GM18511 (cell line): Measurements from ENCODE around the gene APP.
"Not testable (repeated sequence)": the region's sequence is repeated elsewhere in the genome, so short reads cannot be mapped to it uniquely, and the experiment has no call there.

ENCODE experiments used
- ATAC-seq: cut with Tn5 transposase; IDR thresholded peaks from one replicate; pipeline ENCODE4 v1.9.1; 2021; ENCODE audit warnings: mild to moderate bottlenecking, moderate library complexity; ENCODE audit not compliant: unreplicated experiment

The APP gene

GRCh38 chr21:26028183-26028582 is 142.4 kb downstream of the APP start:
- no peak for ATAC-seq

DNA sequence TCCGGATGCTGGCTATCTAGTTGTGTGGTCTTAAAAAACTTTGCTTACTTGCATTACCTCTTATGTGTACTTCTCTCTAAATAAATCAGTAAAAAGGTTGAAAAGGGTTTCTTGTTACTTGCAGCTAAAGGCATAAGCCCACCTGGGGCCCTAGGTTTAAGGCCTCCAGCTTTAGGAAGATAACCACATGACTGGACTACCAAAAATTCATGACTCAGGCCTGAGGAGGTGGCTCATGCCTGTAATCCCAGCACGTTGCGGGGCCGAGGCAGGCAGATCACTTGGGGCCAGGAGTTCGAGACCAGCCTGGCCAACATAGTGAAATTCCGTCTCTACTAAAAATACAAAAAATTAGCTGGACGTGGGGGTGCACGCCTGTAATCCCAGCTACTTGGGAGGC is 142.9 kb downstream of the APP start:
- ATAC-seq = no peak

- ATAC-seq = no peak
Measured at GRCh38 chr21:26025536-26026512, 144.7 kb downstream of the APP start.

DNA sequence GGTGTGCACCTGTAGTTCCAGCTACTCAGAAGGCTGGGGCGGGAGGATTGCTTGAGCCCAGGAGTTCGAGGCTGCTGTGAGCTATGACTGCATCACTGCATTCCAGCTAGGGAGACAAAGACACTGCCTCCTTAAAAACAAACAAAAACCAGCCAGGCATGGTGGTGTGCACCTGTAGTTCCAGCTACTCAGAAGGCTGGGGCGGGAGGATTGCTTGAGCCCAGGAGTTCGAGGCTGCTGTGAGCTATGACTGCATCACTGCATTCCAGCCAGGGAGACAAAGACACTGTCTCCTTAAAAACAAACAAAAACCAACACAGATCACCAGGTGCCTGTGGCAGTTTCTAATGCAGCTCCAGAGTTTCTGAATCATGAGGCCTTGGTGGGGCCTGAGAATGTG is 147.2 kb downstream of the APP start:
- ATAC-seq = not testable (repeated sequence)

- ATAC-seq = not testable (repeated sequence)
Measured at GRCh38 chr21:26022598-26023337, 147.8 kb downstream of the APP start.

- ATAC-seq = no peak
Measured at GRCh38 chr21:26020510-26020909, 150.1 kb downstream of the APP start.

DNA sequence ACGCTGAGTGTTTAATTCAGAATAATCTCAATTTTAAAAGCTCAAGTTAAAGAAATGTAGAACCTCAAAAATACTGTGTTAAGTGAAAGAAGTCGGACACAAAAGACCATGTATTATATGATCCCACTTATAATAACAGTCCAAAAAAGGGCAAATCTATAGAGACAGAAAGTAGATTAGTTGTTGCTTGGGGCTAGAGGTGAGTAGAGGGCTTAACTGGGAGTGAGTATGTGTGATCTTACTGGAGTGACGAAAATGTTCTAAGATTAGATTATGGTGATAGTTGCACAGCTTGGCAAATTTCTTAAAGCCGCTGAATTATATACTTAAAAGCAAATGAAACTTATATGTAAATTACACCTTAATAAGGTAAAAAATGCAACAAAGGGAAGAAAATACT is 150.5 kb downstream of the APP start:
- no peak for ATAC-seq

DNA sequence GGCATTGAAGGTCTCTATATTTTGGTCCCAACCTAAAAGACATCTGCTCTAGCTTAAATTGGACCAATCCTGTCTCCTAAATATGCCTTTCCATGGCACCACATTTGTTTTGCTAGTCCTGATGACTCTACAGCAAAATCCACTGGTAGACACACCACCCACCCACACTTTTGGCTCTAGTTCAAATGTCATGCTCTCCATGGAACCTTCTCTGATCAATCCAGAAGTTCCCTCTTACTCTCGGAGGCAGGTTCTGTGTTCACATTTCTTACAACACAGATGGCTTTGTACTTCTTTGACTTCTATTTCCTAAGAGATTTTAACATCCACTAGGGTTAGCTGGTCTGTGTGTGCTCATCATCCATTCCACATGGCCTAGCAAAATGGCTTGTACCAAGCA is 151.3 kb downstream of the APP start:
- no peak for ATAC-seq

DNA sequence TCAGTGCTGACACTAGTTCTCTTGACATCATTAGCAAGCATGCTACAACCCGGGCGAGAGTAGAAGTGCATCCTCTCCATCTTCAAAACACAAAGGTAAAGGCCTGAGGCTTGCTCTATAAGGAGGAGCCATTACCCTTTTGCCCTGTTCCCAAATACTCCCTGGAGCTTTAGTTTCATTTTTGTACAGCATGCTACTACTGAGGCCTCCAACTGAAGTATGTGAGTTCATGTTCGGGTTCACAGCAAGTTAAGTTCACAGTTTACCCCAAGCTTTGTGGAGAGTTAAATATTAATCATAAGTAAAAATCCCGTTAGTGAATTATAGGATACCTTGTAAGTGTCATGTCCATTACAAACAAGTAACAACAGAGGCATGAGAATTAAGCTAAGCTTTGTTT is 156.6 kb downstream of the APP start:
- ATAC-seq = no peak

DNA sequence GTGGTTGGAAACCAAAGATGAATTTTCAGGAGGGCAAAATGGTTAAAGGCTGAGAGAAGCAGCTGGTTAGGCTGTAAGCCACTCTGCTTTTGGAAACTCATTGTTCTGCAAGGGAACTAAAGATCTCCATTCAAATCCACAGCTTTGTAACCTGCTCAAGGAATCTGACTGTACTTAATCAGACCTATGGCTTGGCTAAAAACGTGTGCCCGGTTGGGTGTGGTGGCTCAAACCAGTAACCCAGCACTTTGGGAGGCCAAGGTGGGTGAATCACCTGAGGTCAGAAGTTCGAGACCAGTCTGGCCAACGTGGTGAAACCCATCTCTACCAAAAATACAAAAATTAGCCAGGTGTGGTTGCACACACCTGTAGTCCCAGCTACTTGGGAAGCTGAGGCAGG is 158.1 kb downstream of the APP start:
- ATAC-seq = not testable (repeated sequence)

DNA sequence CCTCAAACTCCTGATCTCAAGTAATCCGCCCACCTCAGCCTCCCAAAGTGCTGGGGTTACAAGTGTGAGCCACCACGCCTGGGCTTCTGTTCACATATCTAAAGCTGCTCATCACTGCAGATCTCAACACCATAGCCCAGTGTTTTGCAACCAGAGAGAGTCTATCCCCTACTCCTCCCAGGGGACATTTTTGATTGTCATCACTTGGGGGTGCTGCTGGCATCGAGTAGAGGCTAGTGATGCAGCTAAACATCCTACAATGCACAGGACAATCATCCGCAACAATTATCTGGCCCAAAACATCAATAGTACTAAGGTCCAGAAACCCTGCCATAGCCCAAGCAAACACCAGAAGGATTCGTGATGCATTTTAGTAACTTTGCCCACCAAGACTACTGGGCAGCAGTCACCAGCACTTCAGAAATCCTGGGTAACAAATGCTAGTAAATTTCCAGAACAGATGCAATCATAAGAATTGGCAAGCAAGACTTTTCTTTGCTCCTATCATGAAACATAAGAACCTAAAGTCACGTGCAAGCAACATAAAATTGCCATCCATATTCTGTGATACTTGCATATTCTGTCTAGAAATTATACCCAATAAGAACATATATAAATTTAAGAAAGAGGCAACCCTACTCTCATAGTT is 159.2 kb downstream of the APP start:
- no peak for ATAC-seq

DNA sequence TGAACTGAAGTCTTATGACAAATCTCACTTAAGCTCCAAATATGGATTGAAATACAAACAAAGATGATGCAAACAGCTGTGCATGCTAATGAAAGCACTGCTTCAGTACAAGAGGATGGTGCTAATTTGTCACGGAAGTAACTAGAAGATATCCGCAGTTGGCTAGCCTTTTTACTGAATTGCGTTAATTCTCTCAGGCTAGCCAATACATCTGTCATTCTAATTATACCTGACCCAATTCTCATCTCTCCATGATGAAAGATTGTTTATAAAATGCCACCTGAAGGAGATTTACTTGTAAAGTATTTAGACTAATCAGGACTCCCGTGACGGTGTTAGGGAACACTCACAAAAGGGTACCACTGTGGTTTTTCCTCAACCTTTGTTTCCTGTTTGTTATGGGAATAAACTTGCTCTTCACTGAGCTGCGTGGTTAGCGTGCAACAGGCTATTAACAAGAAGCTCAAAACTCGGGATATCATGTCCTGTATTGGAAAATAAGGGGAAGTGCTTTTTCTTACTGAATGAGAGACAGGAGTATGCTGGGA is 162.5 kb downstream of the APP start:
- no peak for ATAC-seq

- ATAC-seq = no peak
Measured at GRCh38 chr21:26005464-26005863, 165.1 kb downstream of the APP start.

DNA sequence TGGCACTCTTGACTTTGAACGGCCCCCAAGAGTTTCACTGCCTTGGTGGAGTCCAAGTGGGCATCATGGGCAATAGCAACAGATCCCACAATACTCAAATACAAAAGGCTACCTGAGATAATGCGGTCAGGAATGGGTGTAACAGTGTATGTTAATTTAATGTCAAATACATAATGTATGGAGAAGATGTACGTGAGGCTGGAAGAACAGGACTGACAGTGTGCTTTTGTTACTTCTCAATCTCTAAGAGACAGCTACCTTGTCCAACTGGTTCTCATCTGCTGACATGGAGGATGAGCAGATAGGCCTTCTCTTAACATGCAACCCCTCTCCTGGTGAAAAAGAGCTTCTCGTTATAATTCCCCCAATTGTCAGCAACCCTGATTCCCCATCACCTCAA is 167.2 kb downstream of the APP start:
- no peak for ATAC-seq

- ATAC-seq = no peak
Measured at GRCh38 chr21:26001356-26001755, 169.2 kb downstream of the APP start.

GRCh38 chr21:25999921-26000582 is 170.5 kb downstream of the APP start:
- no peak for ATAC-seq

- ATAC-seq = no peak
Measured at GRCh38 chr21:25997788-25998611, 172.6 kb downstream of the APP start.

- no peak for ATAC-seq
Measured at GRCh38 chr21:25995278-25995677, 175.3 kb downstream of the APP start.

DNA sequence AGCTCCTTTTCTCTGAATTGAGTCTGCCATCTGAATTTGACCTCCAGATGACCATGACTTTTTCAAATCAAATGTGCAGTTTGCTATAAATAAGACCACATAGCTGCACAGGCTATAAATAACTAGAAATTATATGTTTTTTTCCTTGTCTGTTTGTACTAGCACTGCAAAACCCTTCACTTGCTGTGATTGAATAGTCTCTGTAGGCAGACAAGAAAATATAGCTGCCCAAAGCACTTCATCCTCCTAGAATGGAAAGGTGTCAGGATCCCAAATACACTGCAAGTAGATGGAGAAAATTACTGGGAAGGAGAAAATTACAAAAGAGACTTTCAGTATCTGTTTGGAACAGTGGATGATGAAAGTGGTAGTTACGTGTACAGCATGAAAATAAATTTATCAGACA is 175.8 kb downstream of the APP start:
- ATAC-seq = no peak

GRCh38 chr21:25988738-25989137 is 181.8 kb downstream of the APP start:
- no peak for ATAC-seq
